ENCODE measurements around the gene GAA. TPM values are rescaled to one million over a fixed set of nuclear protein-coding genes. Genes with fewer than 3 reads are reported as not detected.

GAA gene
- total RNA-seq, 1 experiment from 2014 or later, result 131 TPM

- ChIA-PET RAD21 (ENCODE audit: low non-redundant PET in 1 of 2, low total read pairs in 2 of 2, uncharacterized antibody in 2 of 2, unreplicated experiment in 2 of 2) (no interaction called here), CTCF (no interaction called here), POLR2A (no interaction called here)
- intact Hi-C loops (cut with micrococcal nuclease), result no loop called here
- Histone ChIP-seq H3K9me3 (ENCODE audit: control insufficient read depth in 1 of 2, insufficient read depth in 1 of 2, low read depth in 1 of 2, low read length in 2 of 2) (no peaks in the 10 kb centered on the region), H2AFZ (ENCODE audit: low read depth, low read length, poor library complexity, severe bottlenecking) (no peak overlapping the region), H3K9me2 (ENCODE audit: insufficient read depth) (no peaks in the 10 kb centered on the region), H3K36me3 (ENCODE audit: control insufficient read depth in 1 of 2, insufficient read depth in 2 of 2, low read length in 2 of 2) (no peaks in the 10 kb centered on the region), H3K27ac (ENCODE audit: low read depth, low read length) (no peak overlapping the region), H3K27me3 (ENCODE audit: insufficient read depth, low read length) (no peaks in the 10 kb centered on the region), H3K9ac (ENCODE audit: low read length) (no peak overlapping the region), H4K20me1 (ENCODE audit: insufficient read depth) (no peaks in the 10 kb centered on the region), H3K4me1 (ENCODE audit: control insufficient read depth in 1 of 2, insufficient read depth in 2 of 2, low read length in 2 of 2) (no peaks in the 10 kb centered on the region; a peak in 1 of 4 replicates), H3K4me3 (replicated peaks in 1 of 2; ENCODE audit: low read depth in 1 of 2, low read length in 2 of 2) (no peak overlapping the region), H3K4me2 (ENCODE audit: low read length) (no peak overlapping the region), H3K79me2 (ENCODE audit: insufficient read depth, low read length) (no peaks in the 10 kb centered on the region)
- no peak for ATAC-seq
- TF ChIP-seq POLR2AphosphoS5 (IDR thresholded peaks at IDR 0.05; ENCODE audit: low read depth, low read length) (no peak), ZBTB33 (IDR thresholded peaks at IDR 0.05; ENCODE audit: extremely low read depth, insufficient replicate concordance, low read length) (no peak), YY1 (IDR thresholded peaks at IDR 0.05; ENCODE audit: extremely low read depth, insufficient replicate concordance, low read depth, low read length) (no peak), EZH2 (IDR thresholded peaks at IDR 0.05) (no peak), SP1 (IDR thresholded peaks at IDR 0.05; ENCODE audit: low read depth) (no peak), ELF1 (IDR thresholded peaks at IDR 0.05; ENCODE audit: borderline replicate concordance, low read depth) (no peak), RAD21 (IDR thresholded peaks at IDR 0.05; ENCODE audit: low read depth) (no peak), SRF (IDR thresholded peaks at IDR 0.05; ENCODE audit: low read depth) (no peak), POLR2A (IDR thresholded peaks at IDR 0.05; ENCODE audit: borderline replicate concordance, extremely low read depth, insufficient read depth, insufficient read length) (no peak), REST (IDR thresholded peaks at IDR 0.05; ENCODE audit: low read depth) (no peak), FOSL1 (IDR thresholded peaks at IDR 0.05; ENCODE audit: low read depth) (no peak), CEBPB (IDR thresholded peaks at IDR 0.05; ENCODE audit: low read depth) (no peak), ZNF274 (IDR thresholded peaks at IDR 0.05; ENCODE audit: low read depth, low read length) (no peak), MAX (IDR thresholded peaks at IDR 0.05) (no peak), CTCF (IDR thresholded peaks at IDR 0.05 in 2 of 3, conservative IDR thresholded peaks at IDR 0.05 in 1 of 3; ENCODE audit: borderline replicate concordance in 1 of 3, insufficient read depth in 1 of 3, low read depth in 2 of 3, low read length in 2 of 3) (no peak)
- no TSS peak for BruUV-seq (replicated peaks)
- DNase-seq (ENCODE audit: low read depth, low spot score), result no peak
Observed at GRCh38 chr17:80070375-80071115, 30.8 kb upstream of the GAA start.

Measured in HCT116 (cell line).